VCaP (cell line): Measurements from ENCODE around the gene FOXP2.

Experiments
- H3K27ac ChIP-seq: fragments of 450-650 bp; 2 replicates; pipeline ENCODE4 v1.5.1; 2017
- TF ChIP-seq, protein P1 (sequence below): fragments of 450-650 bp; conservative IDR thresholded peaks from 2 replicates; pipeline ENCODE4 v1.5.1; 2017; ENCODE audit warnings: mild to moderate bottlenecking, moderate library complexity

Gene FOXP2

DNA sequence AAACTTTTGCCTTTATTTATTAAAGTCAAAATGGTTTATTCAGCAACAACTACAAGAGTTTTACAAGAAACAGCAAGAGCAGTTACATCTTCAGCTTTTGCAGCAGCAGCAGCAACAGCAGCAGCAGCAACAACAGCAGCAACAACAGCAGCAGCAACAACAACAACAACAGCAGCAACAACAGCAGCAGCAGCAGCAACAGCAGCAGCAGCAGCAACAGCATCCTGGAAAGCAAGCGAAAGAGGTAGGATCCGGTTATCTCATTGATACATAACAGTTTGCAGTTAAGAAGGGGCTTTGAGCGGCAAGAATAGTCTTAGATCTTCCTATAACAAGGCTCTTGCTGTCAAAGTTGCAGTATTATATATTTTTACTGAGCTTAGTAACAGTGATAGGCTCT lies 215.1 kb downstream of the FOXP2 start:
- TF ChIP-seq, protein P1, sequence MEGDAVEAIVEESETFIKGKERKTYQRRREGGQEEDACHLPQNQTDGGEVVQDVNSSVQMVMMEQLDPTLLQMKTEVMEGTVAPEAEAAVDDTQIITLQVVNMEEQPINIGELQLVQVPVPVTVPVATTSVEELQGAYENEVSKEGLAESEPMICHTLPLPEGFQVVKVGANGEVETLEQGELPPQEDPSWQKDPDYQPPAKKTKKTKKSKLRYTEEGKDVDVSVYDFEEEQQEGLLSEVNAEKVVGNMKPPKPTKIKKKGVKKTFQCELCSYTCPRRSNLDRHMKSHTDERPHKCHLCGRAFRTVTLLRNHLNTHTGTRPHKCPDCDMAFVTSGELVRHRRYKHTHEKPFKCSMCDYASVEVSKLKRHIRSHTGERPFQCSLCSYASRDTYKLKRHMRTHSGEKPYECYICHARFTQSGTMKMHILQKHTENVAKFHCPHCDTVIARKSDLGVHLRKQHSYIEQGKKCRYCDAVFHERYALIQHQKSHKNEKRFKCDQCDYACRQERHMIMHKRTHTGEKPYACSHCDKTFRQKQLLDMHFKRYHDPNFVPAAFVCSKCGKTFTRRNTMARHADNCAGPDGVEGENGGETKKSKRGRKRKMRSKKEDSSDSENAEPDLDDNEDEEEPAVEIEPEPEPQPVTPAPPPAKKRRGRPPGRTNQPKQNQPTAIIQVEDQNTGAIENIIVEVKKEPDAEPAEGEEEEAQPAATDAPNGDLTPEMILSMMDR, result no peak
- H3K27ac ChIP-seq, result no peak overlapping the region

DNA sequence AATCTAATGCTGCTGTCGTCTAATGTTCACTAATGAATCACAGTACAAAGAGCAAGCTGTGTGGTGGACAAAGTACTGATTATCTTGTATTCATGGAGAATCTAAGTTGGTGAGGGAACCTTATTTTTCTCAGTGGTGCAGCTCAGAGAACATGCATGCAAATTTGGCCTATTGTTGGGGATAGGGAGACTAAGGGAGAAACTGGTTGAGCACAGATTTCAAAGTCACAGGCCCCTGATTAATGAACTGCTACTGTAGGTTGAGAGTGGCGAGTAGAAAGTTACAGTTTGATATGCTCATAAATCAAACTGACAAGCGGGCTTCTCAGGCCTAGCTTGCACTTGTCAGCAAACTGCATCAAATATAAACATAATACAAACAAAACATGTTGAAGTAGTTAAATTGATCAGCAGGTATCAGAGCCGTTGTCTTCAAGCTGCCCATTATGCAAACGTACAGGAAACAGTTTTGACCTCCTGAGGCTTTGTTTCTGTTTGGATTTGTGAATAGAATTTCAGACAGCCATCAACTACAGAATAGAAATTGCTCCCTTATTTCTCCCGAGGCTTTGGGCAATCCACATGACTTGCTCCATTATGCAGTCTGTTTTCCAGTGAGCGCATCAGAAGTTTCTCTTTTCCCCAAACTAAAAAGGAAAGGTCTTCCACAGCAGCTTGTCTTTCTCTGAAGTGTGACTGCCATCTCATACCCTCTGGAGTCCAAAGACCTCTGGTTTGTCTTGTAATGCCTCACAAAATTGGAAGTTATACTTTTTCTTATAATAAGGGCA lies 215.8 kb downstream of the FOXP2 start:
- no peak overlapping the region for H3K27ac ChIP-seq
- TF ChIP-seq, protein P1, result no peak

DNA sequence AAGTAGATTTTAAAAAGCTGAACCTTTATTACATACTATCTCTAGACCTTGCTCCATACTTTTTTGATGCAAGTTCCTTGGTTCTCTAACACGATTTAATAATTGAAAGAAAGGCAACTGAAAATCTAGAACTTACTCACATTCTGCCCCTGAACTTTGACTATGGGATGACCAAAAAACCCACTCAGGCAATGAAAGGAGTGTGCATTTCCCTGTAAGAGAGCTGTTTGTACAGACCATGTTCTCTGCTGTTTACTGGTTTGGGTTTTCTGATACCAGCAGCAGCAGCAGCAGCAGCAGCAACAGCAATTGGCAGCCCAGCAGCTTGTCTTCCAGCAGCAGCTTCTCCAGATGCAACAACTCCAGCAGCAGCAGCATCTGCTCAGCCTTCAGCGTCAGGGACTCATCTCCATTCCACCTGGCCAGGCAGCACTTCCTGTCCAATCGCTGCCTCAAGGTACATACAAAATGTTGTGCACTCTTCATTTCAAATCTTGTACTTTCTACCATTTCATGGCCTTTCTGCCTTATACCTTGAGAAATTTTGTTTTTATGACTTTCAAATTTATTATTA lies 216.7 kb downstream of the FOXP2 start:
- TF ChIP-seq, protein P1, result no peak
- no peak overlapping the region for H3K27ac ChIP-seq

DNA sequence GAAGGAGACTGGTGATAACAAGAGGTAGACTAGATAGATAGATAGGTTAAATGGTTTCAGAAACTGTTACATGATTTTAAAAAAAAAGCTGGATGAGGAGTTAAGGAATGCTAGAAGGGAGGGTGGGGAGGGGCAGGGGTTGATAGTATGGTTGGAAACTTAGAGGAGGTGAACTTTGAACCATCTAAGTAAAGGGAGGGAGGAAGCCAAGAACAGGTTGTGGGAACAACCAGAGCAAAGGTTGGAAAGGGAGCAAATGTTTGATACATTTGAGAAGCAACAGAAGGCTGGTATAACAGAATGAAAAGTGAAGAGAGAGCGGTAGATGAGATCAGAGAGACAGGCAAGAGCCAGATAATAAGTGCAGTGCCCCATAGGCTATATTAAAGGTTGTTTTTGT lies 224.8 kb downstream of the FOXP2 start:
- H3K27ac ChIP-seq, result no peak overlapping the region
- TF ChIP-seq, protein P1, result no peak

DNA sequence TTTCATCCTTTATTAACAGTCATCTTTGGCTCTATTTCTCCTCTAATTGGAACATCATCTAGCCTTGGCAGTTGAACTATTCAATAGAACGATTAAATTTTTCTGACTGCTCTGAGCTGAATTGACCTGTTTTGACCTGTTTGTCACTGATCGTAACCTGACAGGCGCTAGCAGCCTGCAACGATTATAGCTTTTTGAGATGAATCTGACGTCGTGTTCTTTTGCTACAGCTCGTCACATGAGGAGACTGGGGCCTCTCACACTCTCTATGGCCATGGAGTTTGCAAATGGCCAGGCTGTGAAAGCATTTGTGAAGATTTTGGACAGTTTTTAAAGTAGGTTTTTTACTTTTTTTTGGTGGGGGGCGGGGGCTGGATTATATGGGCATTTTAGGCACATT lies 229.8 kb downstream of the FOXP2 start:
- TF ChIP-seq, protein P1, result no peak
- H3K27ac ChIP-seq, result no peak overlapping the region

DNA sequence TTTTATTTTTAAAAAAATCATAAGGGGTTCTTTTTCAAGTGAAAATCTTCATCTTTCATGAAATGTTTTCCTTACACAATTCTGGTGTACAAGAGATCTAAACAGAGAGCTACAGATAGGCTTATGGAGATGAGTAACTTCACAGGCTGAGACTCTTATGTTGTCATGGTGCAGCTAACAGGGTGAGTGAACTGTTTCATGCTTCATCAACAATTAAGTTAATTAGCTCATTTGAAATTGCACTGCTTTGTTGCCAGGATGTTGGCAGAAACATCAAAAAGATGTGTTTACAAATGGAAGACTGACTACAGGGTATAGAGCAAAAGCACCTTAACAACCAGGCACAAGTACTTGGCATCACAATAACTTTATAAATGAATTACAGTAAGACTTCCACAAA lies 230.8 kb downstream of the FOXP2 start:
- H3K27ac ChIP-seq, result no peak overlapping the region
- TF ChIP-seq, protein P1, result no peak

DNA sequence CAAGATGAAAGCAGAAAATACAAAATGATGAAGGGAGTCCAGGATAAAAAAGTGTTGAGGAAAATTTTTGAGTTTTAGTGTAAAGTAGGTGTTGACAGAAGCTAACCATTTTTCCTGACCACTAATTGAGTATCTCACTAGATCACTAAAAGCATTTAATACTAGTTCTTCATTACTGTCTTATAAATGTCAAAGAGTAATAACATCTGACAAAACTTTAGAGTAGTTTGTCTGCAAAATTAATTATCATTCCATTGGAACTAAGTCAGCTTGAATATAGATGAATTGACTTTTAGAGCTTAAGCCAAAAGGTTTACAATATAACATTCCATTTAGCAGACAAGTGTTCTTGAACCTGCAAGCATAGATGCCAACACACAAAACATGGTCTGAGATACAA lies 232.9 kb downstream of the FOXP2 start:
- H3K27ac ChIP-seq, result no peak overlapping the region
- TF ChIP-seq, protein P1, result no peak
